Bronchial epithelial cell (primary cell): ENCODE measurements around the gene MYO19. TPM values are rescaled to one million over a fixed set of nuclear protein-coding genes. Genes with fewer than 3 reads are reported as not detected.

Source experiments
- DNase-seq: peaks from one replicate; pipeline ENCODE4 v3.0.0-alpha.2; 2010; ENCODE audit warnings: low read depth
- FAIRE-seq: peaks from 2 replicates; lab custom pipeline; 2011; peaks lifted over from hg19 to GRCh38; lab: Jason Lieb, UNC
- H3K27me3 ChIP-seq: 2 replicates; pipeline ENCODE4 v1.5.1; 2011; ENCODE audit warnings: low read length; ENCODE audit not compliant: control insufficient read depth, insufficient read depth
- H3K36me3 ChIP-seq: 2 replicates; pipeline ENCODE4 v1.5.1; 2011; ENCODE audit warnings: low read length; ENCODE audit not compliant: control insufficient read depth, insufficient read depth
- H3K4me3 ChIP-seq: 2 replicates; pipeline ENCODE4 v1.5.1; 2011; ENCODE audit warnings: mild to moderate bottlenecking, low read depth, low read length, control low read depth
- total RNA-seq: library from RNA; depleted of rRNA; stranded (reverse); fragments of >200 nt; gene quantifications from 2 replicates; pipeline ENCODE4 v1.2.1, GENCODE V29; 2014
- TF ChIP-seq, protein P1 (sequence below): IDR thresholded peaks from 2 replicates; pipeline ENCODE4 v1.5.1; 2011; ENCODE audit warnings: mild to moderate bottlenecking, moderate library complexity, low read length, control low read depth, inconsistent platforms; ENCODE audit not compliant: insufficient read depth, severe bottlenecking

Gene MYO19
- total RNA-seq, 1 donor from 2014 or later = 73.5 TPM

DNA sequence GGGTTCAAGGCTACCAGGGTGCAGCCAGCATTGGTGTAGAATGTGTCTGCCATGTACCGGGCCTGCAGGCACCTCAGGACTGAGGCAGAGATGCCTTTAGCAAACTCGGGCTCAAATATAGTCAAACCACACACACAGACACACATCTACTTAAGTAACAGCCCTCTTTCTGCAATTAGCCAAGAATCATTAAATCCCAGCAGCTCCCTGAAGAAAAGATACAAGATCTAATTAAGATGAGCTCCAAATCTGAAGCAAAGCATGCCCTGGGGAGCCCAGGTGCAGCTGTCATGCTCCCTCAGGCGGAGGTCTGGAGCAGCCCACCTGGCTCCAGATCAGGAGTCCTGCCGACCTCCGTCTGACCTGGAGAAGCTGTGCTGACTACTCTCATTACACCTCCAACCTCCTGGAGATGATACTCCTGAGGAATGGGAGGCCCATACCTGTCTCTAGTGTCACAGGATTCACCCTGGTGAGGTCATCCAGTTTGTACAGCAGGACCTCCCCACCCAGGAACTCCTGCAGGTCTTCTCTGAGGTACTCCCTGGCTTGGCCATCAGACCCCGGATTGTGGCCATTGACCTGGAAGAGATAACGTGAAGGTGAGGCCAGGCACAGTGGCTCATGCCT is 6.9 kb downstream of the MYO19 start:
- DNase-seq (no peak), FAIRE-seq (no peak)
- TF ChIP-seq, protein P1, sequence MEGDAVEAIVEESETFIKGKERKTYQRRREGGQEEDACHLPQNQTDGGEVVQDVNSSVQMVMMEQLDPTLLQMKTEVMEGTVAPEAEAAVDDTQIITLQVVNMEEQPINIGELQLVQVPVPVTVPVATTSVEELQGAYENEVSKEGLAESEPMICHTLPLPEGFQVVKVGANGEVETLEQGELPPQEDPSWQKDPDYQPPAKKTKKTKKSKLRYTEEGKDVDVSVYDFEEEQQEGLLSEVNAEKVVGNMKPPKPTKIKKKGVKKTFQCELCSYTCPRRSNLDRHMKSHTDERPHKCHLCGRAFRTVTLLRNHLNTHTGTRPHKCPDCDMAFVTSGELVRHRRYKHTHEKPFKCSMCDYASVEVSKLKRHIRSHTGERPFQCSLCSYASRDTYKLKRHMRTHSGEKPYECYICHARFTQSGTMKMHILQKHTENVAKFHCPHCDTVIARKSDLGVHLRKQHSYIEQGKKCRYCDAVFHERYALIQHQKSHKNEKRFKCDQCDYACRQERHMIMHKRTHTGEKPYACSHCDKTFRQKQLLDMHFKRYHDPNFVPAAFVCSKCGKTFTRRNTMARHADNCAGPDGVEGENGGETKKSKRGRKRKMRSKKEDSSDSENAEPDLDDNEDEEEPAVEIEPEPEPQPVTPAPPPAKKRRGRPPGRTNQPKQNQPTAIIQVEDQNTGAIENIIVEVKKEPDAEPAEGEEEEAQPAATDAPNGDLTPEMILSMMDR = no peak
- Histone ChIP-seq H3K36me3 (peaks cover 28% of the 10 kb centered on the region), H3K27me3 (no peaks in the 10 kb centered on the region), H3K4me3 (no peak overlapping the region)

DNA sequence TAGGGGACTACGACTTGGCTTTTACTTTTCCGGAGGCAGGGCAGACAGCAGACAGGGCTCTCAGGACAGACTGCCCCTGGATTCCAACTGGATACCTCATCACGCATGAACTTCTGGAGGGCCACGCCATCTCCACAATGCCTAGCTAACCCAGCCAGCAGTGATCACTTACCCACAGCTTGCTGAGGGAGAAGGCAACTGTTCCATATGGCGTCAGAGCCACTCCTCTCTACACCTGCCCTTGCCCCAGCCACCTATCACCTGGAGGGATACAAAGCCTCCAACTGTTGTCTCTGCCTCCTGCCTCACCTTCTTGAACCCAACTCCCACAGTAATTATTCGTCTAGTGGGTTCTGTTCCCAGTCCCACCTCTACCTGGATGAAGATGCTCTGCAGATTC is 8.8 kb downstream of the MYO19 start:
- H3K27me3 ChIP-seq = no peaks in the 10 kb centered on the region
- no peak for FAIRE-seq
- TF ChIP-seq, protein P1 = no peak
- DNase-seq = no peak
- no peak overlapping the region for H3K4me3 ChIP-seq
- peaks cover 23% of the 10 kb centered on the region for H3K36me3 ChIP-seq

DNA sequence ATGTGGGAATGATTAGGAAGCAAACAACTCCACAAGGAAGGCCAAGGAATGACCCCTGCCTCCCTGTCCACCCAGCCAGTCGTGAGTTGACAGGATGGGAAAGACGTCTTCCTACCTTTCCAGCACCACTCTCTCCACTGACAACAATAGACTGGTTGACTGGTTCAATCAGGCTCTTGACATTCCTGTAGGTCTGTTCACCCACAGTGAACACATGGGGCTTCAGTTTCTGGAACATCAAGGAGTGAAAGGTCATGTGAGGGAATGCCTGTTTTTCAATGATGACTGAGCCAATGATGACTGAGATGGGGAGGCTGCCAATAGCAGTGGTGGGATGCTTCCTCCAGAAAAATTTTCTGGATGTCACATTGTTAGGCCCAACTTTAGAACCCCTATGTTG is 9.6 kb downstream of the MYO19 start:
- FAIRE-seq (no peak), DNase-seq (peak; percentile 14)
- H3K36me3 ChIP-seq = peaks cover 23% of the 10 kb centered on the region
- H3K4me3 ChIP-seq = no peak overlapping the region
- TF ChIP-seq, protein P1 = no peak
- H3K27me3 ChIP-seq = no peaks in the 10 kb centered on the region

DNA sequence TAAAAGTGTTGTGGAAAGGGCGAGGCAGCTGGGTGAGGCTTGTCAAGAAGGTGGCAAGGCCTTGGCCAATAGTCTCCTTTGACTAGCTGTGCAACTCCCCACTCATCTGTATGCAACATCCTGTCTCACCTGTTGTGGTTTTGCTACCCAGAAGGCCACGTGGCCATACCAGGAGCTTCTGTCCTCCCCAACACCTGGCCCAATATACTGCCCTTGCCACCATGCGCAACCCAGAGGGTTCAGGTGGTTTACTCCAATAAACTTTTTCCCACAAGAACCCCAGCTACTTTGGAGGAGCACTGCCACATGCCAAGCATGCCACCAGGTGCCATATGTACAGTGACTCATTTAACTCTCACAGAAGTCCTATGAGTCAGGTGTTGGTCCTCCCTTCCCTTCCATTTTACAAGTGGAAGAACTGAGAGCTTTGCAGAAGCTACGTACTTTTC is 10.2 kb downstream of the MYO19 start:
- FAIRE-seq = no peak
- Histone ChIP-seq H3K4me3 (no peak overlapping the region), H3K27me3 (no peaks in the 10 kb centered on the region), H3K36me3 (peaks cover 23% of the 10 kb centered on the region)
- DNase-seq = peak; percentile 78
- TF ChIP-seq, protein P1 = no peak

DNA sequence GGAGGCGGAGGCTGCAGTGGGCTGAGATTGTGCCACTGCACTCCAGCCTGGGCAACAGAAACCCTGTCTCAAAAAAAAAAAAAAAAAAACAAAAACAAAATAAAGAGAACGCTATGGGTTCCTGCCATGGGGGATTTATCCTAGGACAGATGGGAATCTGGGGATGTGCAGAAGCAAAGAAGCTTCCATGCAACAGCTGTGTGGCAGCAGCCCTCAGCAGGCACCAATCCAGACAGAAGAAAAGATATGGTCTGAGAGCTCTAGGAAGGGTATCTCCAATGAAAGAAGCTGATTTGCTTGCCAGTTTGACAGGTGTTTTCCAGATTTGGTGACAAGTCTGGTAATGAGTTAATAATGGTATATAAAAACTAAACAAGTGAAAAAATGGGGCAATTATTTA is 11.6 kb downstream of the MYO19 start:
- Histone ChIP-seq H3K4me3 (no peak overlapping the region), H3K36me3 (peaks cover 23% of the 10 kb centered on the region), H3K27me3 (no peaks in the 10 kb centered on the region)
- DNase-seq = no peak
- FAIRE-seq = no peak
- TF ChIP-seq, protein P1 = no peak

DNA sequence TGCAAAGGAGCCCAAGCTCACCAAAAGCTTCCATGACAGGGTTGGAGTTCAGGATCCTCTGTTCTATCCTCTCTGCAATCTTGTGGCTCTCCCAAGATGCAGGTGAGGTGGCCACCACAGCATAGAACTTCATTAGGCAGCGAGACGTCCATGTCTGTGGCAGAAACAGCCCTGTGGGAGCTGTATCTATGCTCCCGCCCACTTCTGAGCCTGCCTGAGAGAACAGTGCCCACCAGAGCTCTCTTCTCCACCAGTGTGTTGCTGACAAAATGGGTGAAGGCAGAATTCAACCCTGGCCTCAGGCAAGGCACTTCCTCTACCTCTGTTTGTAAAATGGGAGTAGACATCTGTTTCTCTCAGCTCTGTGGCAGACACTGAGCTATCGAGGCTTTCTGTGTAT is 18.8 kb downstream of the MYO19 start:
- FAIRE-seq (no peak), DNase-seq (no peak)
- H3K4me3 ChIP-seq = no peak overlapping the region
- TF ChIP-seq, protein P1 = no peak
- no peaks in the 10 kb centered on the region for H3K27me3 ChIP-seq
- peaks cover 24% of the 10 kb centered on the region for H3K36me3 ChIP-seq
